GM18861 (cell line): Measurements from ENCODE around the gene CNTRL.
"Not testable (repeated sequence)": the region's sequence is repeated elsewhere in the genome, so short reads cannot be mapped to it uniquely, and the experiment has no call there.

ENCODE experiments used
- ATAC-seq: cut with Tn5 transposase; IDR thresholded peaks from one replicate; pipeline ENCODE4 v1.9.1; 2021; ENCODE audit not compliant: unreplicated experiment

The CNTRL gene, protein sequence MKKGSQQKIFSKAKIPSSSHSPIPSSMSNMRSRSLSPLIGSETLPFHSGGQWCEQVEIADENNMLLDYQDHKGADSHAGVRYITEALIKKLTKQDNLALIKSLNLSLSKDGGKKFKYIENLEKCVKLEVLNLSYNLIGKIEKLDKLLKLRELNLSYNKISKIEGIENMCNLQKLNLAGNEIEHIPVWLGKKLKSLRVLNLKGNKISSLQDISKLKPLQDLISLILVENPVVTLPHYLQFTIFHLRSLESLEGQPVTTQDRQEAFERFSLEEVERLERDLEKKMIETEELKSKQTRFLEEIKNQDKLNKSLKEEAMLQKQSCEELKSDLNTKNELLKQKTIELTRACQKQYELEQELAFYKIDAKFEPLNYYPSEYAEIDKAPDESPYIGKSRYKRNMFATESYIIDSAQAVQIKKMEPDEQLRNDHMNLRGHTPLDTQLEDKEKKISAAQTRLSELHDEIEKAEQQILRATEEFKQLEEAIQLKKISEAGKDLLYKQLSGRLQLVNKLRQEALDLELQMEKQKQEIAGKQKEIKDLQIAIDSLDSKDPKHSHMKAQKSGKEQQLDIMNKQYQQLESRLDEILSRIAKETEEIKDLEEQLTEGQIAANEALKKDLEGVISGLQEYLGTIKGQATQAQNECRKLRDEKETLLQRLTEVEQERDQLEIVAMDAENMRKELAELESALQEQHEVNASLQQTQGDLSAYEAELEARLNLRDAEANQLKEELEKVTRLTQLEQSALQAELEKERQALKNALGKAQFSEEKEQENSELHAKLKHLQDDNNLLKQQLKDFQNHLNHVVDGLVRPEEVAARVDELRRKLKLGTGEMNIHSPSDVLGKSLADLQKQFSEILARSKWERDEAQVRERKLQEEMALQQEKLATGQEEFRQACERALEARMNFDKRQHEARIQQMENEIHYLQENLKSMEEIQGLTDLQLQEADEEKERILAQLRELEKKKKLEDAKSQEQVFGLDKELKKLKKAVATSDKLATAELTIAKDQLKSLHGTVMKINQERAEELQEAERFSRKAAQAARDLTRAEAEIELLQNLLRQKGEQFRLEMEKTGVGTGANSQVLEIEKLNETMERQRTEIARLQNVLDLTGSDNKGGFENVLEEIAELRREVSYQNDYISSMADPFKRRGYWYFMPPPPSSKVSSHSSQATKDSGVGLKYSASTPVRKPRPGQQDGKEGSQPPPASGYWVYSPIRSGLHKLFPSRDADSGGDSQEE (N-terminal part only)

DNA sequence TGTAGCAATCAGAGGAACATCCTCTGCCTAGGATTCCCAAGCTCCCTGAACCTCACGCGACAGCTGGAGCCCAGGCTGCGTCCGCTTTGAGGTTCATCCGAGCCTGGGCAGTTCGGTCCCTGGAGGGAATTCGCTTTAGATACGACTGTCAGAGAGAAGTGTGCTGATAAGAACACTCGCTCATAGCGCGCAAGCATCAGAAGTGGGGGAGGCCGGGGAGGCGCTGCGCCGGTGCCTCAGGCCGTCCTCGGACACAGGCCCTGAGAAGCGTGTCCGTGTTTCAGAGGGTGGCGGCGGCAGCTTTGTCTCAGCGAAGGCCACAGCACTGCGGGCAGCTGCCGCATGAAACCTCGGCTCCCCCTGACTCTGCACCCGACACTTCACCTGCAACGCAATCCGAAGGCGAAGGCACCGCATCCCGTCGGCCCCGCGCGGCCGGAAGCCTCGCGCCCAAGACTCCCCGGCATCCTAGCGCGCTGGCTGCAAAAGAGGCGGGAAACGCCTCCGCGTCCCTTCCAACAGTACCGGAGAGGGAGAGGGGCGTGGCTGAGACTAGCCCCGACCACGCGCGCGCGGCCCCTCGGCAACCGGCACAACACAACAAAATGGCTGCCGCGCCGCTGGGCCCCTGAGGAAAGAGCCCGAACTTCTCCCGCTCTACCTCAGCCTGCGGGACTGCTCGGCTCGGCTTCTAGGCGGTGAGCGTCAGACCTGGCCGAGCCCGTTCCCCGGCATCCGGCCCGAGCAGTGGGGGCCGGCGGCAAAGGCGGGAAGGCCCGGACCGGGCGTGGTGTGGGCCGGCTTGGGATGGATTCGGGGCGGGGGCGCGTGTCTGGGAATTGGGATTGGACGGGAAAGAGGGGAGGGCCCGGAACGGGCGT is at the start of gene CNTRL:
CNTRL (plus strand) TSS at position 586 of the 881 bp plus-strand sequence. CDS start 13,372 bp downstream, outside the sequence.
- ATAC-seq = peak; percentile 49

DNA sequence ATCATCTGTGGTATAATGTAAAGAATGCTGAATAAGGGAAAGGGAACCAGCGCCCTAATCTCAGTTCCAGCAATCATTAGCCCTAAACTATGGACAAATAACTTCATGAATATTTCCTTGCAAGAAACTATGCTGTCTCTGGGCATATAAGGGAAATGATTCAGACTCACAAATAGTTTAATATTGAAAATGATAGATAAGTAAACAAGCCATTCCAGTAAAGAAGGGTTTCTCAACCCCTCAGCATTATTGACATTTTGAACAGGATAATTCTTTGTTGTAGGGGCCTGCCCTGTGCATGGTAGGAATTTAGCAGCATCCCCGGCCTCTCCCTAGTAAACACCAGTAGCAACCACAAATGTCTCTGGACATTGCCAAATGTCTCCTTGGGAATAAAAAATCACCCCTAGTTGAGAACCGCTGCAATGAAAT is 48.5 kb upstream of the CNTRL start:
- no peak for ATAC-seq

DNA sequence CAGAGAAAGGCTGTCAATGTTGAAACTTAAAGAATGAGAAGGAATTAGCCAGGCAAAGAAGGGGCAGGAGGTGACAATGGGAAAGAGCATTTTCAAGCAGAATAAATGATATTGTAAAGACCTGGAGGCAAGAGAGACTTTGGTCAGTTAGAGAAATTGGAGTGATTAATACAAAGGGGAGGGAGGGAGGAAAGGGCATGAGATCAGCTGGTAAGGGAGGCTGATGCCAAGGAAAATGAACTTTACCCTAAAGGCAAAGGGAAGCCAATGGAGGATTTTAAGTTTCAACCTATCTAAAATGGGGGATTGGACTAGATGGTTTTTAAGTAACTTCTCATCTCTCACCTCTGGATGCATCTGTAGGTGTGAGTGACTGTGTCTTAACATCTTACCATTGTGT is 48.0 kb upstream of the CNTRL start:
- ATAC-seq = no peak

DNA sequence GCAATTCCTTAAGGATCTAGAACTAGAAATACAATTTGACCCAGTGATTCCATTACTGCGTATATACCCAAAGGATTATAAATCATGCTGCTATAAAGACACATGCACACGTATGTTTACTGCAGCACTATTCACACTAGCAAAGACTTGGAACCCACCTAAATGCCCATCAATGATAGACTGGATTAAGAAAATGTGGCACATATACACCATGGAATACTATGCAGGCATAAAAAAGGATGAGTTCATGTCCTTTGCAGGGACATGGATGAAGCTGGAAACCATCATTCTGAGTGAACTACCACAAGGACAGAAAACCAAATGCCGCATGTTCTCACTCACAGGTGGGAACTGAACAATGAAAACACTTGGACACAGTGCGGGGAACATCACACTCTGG is 46.5 kb upstream of the CNTRL start:
- ATAC-seq = not testable (repeated sequence)

DNA sequence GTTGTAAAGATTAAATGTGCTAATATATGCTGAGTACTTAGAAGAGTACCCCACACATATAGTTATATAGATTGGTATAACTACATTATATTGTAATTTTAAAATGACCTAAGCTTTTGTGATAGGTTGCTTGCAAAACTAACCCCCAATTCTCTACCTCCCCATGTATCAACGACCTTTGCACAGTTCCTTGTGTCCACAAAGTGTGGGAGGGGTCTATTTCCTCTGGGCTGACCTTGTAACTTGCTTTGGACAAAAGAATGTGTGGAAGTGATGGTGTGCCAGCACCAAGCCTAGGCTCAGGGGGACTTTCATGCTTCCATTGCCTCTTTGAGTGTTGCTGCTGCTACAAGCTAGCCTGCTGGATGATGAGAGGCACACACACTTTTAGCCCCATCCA is 45.3 kb upstream of the CNTRL start:
- ATAC-seq = no peak

DNA sequence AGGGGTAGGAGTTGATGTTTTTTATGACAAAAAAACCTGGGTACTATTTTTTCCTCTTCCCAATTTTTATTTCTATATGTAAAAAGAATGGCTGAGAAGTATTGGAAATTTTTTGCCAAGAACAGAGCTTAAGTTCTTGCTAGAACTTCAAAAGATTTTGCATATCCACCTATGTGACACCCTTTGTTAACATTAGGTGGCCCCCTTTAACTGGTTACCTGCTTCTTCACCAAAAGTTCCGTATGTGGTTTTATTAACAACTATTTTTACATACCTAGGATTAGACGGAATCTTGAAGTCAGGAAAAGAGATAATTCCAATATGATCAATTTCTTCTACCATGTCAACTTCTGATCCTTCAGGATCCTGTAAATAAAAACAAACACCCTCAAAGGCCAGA is 40.2 kb upstream of the CNTRL start:
- ATAC-seq = no peak

DNA sequence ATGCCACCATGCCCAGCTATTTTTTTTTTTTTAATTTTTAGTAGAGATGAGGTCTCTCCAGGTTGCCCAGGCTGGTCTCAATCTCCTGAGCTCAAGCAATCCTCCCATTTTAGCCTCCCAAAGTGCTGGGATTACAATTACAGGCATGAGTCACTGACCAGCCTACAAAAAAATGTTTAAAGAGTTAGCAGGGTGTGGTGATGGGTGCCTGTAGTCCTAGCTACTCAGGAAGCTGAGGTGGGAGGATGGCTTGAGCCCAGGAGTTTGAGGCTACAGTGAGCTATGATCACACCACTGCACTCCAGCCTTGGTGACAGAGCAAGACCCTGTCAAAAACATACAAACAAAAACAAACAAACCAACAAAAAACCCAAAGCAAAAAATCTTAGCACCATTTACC is 39.0 kb upstream of the CNTRL start:
- ATAC-seq = not testable (repeated sequence)

DNA sequence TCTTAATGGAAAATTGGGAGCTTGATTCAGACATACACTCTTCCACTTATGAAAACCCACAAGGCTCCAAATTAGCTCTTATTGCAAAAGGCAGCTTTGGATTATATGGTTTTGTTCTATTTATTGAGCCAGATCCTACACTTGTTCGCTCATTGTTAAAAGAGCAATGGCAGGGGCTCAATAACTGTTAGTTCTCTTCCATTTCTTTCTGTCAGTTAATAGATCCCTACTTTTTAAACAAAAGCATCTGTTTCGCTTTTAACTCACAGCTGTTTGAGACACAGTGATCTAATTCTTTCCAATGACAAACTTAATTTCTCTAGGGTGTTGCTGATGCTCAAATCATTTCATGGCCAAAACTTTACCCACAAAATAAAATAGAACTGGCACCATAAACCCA is 36.4 kb upstream of the CNTRL start:
- no peak for ATAC-seq

DNA sequence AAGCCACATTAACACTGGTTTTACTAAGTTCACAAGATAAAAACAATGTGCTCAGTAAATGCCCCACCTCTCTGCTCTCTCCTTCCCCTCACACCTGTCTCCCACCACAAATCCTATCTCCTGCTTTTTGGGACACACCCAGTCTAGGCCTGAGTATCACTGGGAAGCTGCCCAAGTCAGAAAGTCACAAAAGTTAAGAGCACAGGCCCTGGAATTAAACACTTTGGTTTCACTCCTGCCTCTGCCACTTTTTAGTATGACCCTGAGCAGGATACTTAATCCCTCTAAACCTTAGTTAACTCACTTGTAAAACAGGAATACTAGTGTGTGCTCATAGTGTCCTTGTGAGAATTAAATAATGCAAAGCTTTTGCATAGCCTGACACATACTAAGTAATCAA is 36.0 kb upstream of the CNTRL start:
- no peak for ATAC-seq

DNA sequence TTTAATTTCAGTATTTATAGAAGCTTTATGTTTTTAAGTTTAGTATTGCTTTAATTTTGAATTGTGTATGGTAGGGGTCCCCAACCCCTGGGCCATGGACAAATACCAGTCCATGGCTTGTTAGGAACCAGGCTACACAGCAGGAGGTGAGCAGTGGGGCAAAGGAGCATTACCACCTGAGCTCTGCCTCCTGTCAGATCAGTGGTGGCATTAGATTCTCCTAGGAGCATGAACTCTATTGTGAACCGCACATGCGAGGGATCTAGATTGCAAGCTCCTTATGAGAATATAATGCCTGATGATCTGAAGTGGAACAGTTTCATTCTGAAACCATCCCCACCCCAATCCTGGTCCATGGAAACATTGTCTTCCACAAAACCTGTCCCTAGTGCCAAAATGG is 26.6 kb upstream of the CNTRL start:
- ATAC-seq = no peak

DNA sequence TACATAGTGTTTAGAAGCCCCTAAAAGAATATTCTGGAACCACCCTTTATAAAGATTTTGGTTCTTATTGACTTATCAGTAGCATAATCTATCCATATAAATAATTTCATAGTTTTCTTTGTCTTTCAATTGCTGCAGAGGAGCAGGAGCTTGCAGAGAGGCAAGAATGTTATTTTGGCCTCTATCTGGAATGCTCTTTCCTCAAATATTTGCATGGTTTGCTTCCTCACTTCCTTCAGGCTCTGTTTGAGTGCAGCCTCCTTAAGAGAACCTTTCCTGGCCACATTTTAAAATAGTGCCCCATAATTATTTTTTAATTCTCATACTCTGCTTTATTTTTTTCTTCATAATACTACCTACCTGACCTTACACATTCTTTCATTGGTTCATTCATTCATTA is 26.1 kb upstream of the CNTRL start:
- ATAC-seq = no peak

DNA sequence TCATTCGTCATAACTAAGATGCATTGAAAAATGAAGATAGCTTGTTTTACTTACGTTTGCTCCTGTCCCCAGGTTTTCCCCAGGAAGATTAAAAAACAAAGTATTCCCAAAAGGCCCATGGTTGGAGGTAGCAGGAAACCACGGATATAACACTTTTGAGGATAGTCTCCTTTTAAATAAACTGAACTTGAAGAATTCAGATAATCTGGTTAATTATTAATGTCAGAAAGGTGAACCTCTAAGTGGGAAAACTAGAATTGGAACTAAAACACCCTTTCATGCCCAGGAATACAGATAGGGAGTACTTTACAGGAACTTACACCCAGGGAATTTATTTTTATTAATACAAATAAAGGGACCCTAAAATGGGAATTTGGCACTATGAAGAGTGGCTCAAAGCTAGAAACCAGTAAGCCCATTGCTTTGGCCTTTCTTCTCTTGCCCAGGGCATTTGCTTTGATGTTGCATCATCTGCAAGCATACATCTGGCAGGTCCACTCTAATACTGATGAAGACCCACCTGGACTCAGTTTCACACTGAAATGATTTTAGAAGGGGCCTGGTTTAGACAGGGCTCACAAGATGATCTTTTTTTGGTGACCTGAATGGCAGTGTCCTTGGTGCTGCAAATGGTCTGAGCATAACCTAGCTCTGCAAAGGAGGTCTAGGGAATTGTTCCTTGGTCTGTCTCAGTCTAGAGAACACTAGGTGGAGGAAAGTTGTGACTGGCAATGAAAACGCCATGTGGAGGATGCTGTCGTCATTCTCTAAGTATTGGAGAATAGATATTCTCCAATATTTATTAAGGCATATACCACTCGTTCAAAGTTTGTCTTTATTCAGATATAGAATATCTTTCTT is 24.4 kb upstream of the CNTRL start, which contains the start of gene C5:
C5 (minus strand) TSS at position 148 of the 861 bp plus-strand sequence; CDS start at position 119, 29 bp downstream.
- no peak for ATAC-seq

DNA sequence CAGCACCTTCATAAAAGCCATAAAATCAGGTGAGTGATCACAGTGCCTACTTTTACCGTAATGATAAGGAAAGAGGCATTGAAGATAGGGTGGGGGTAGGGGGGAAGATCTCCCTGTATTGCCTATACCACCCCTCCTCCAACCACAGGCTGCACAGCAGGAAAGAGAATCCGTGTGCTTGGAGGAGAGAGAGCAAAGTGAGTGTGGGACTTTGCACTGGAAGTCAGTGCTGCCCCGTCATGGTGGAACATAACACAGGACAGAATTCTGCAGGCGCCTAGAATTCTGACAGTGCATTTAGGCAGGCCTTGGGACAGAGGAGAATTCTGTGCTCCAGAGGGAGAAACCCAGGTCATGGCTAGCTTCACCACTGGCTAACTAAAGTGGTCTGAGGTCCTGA is 21.2 kb upstream of the CNTRL start:
- no peak for ATAC-seq

DNA sequence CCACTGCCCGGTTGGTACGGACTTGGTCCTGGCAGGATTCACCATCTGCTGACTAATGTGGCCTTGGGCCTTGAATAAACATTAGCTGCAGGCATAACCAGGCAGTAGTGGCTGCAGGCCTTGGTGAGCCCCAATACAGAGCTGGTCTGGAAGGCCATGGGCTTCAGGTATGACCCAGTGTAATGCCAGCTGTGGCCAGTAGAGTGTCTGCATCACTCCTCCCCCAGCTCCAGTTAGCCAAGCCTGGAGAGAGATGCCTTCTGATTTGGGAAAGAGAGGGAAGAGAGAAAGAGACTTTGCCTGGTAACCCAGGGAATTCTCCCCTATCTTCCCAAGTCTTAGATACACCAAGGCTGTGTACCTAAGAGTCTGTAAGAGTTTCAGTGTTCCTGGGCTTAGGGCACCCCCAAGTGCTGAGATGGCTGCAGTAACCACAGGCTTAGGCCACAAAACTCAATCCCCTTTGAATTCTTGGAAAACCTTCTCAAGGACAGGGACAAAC is 19.1 kb upstream of the CNTRL start:
- no peak for ATAC-seq

DNA sequence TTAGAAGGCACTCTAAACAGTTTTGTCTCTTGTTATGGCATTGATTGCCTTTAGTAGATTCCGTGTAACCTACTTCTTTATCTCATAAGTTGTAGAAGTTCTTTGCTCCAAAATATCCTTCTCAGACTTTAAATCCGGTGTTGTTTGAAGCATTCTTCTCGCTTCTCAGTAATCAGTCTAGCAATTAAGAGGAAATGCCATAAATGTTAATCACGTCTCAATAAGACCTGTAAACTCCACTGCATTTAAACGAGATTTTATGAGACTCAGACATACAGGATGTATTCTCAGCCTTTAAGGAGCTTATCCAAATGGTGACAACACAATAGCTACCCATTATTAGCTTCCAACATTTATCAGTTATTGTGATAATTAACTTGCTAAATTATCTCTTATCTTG is 16.9 kb upstream of the CNTRL start:
- no peak for ATAC-seq

DNA sequence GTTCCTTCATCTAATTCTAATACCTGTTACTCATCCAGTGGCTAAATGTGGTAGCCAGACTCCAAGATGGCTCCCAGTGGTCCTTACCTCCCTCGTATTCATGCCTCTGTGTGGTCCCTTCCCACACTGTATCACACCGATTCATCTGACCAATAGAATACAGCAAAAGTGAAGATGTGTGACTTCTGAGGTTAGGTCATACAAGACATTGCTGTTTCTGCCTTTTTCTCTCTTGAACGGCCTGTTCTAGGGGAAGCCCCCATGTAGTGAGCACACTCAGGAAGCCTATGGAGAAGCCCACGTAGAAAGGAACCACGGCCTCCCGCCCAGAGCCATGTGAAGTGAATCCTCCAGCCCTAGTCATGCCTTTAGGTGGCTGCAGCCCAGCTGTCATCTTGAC is 15.2 kb upstream of the CNTRL start:
- ATAC-seq = no peak

DNA sequence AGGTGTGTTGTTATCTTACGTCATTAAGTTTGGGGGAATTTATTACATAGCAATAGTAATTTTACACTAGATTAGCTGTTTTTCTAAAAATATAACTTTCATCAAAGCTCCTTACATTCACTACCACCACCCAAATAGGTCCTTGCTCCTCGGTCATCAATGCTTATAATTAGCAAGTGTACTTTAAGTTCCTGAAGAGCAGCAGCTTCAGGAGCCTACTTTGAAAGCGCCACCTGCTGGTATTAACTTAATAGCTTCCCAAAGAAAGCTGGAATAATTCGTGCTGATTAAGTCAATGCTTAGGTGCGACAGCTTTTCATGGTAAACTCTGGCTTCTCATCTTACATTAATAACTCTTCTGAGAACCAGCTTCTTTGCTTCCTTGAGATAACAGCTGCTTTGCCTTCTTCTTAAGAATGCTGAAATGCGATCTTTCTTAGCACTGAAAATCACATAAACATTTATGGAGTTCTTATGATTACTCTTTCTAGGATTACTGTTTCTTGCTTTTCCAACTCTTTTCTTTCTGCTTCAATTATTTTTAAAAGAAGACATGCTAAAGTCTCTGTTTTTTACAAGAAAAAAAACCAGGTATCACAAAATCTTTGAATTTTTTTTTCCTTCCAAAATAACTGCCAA is 14.6 kb upstream of the CNTRL start:
- no peak for ATAC-seq

DNA sequence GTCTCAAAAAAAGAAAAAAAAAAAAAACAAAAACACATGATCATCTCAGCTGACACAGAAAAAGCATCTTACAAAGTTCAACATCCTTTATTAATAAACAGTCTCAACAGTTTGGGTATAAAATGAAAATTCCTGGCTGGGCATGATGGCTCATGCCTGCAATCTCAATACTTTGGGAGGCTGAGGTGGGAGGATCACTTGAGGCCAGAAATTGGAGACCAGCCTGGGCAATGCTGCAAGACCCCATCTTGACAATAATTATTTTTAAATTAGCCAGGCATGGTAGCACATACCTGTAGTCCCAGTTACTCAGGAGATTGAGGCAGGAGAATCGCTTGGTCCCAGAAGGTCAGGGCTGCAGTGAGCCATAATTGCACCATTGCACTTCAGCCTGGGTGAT is 7.9 kb upstream of the CNTRL start:
- no peak for ATAC-seq

DNA sequence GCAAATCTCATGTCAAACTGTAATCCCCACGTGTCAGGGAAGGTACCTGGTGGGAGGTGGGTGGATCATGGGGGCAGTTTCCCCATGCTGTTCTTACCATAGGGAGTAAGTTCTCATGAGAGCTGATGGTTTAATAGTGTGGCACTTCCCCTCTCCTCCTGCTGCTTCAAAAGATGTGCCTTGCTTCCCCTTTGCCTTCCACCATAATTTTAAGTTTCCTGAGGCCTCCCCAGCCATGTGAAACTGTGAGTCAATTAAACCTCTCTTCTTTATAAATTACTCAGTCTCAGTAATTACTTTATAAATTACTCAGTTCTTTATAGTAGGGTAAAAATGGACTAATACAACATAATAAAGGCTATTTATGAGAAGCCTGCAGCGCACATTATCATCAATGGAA is 7.1 kb upstream of the CNTRL start:
- ATAC-seq = no peak
